MCF 10A (cell line): ENCODE measurements around the gene TLCD3B. TPM values are rescaled to one million over a fixed set of nuclear protein-coding genes. Genes with fewer than 3 reads are reported as not detected.

Experiments
- BruUV-seq: library from RNA; stranded (reverse); fragments of 400-500 nt; replicated peaks from 2 replicates; lab custom pipeline; 2021; lab: Mats Ljungman, UMichigan
- CTCF ChIA-PET: fragments of 300-600 bp; sonication (Branson Sonifier 250); formaldehyde crosslinking; extraction: SDS; loops from one replicate; lab custom pipeline; 2021; ENCODE audit warnings: antibody characterized with exemption, inconsistent platforms; lab: Yijun Ruan, JAX
- POLR2A ChIA-PET: fragments of 300-600, 350-650 bp; sonication (Branson Sonifier 250); formaldehyde crosslinking; extraction: SDS; loops from one replicate; lab custom pipeline; 2020; ENCODE audit warnings: antibody characterized with exemption, inconsistent platforms; lab: Yijun Ruan, JAX
- DNase-seq: peaks from one replicate; pipeline ENCODE4 v3.0.0-alpha.2; 2018; ENCODE audit not compliant: unreplicated experiment
- H3K27ac Mint-ChIP-seq: one replicate; pipeline ENCODE4 v1.8.0; 2022; ENCODE audit warnings: mild to moderate bottlenecking, low read depth, mixed read lengths; ENCODE audit not compliant: unreplicated experiment
- H3K27me3 Mint-ChIP-seq: one replicate; pipeline ENCODE4 v1.8.0; 2022; ENCODE audit warnings: mixed read lengths; ENCODE audit not compliant: insufficient read depth, unreplicated experiment
- H3K36me3 Mint-ChIP-seq: one replicate; pipeline ENCODE4 v1.8.0; 2022; ENCODE audit warnings: mild to moderate bottlenecking, moderate library complexity, mixed read lengths; ENCODE audit not compliant: insufficient read depth, unreplicated experiment
- H3K4me1 Mint-ChIP-seq: one replicate; pipeline ENCODE4 v1.8.0; 2022; ENCODE audit warnings: mixed read lengths; ENCODE audit not compliant: insufficient read depth, unreplicated experiment
- H3K4me3 Mint-ChIP-seq: one replicate; pipeline ENCODE4 v1.8.0; 2022; ENCODE audit warnings: mild to moderate bottlenecking, moderate library complexity, mixed read lengths; ENCODE audit not compliant: unreplicated experiment
- H3K9me3 Mint-ChIP-seq: one replicate; pipeline ENCODE4 v1.8.0; 2022; ENCODE audit warnings: mixed read lengths; ENCODE audit not compliant: unreplicated experiment
- CTCF ChIP-seq: fragments of 200-600 bp; IDR thresholded peaks from one replicate; pipeline ENCODE4 v1.8.0; 2022; ENCODE audit warnings: antibody characterized with exemption, mild to moderate bottlenecking; ENCODE audit not compliant: unreplicated experiment
- intact Hi-C: fragments of 100-400 bp; cut with micrococcal nuclease; formaldehyde crosslinking; loops from 2 replicates; pipeline ENCODE4 v1.14.1; 2022
- total RNA-seq: library from RNA; stranded (reverse); gene quantifications from 2 replicates; pipeline ENCODE4 v1.2.3, GENCODE V29; 2022

The TLCD3B gene
- total RNA-seq, 1 experiment from 2014 or later, result 0.21 TPM

- Mint-ChIP-seq H3K4me3 (no peak overlapping the region), H3K4me1 (no peaks in the 10 kb centered on the region), H3K36me3 (peaks cover 56% of the 10 kb centered on the region), H3K27ac (no peak overlapping the region), H3K9me3 (no peaks in the 10 kb centered on the region), H3K27me3 (no peaks in the 10 kb centered on the region)
- ChIA-PET CTCF (interaction anchor here (1.0 to 1.4 kb wide), 2 partner anchors 12 to 25 kb away, joined by 3 to 4 read pairs; partner anchors contain the start of gene TMEM219), POLR2A (interaction anchor here (0.7 kb wide), 1 partner anchor 167 kb away, joined by 3 read pairs; no protein-coding TSS in a partner anchor)
- no TSS peak for BruUV-seq
- intact Hi-C loops, result no loop called here
- TF ChIP-seq CTCF, result no peak
- no peak for DNase-seq
These were observed 43.5 kb downstream of the TLCD3B start for GRCh38 chr16:29987371-29988085.

DNA sequence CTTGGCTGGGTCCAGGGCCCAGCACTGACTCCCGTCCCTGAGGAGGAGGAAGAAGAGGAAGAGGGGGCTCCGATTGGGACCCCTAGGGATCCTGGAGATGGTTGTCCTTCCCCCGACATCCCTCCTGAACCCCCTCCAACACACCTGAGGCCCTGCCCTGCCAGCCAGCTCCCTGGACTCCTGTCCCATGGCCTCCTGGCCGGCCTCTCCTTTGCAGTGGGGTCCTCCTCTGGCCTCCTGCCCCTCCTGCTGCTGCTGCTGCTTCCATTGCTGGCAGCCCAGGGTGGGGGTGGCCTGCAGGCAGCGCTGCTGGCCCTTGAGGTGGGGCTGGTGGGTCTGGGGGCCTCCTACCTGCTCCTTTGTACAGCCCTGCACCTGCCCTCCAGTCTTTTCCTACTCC, 44.1 kb downstream of the TLCD3B start:
- intact Hi-C loops, result no loop called here
- ChIA-PET CTCF (no interaction called here), POLR2A (no interaction called here)
- Mint-ChIP-seq H3K27ac (no peak overlapping the region), H3K36me3 (peaks cover 60% of the 10 kb centered on the region), H3K4me3 (no peak overlapping the region), H3K27me3 (no peaks in the 10 kb centered on the region), H3K4me1 (no peaks in the 10 kb centered on the region), H3K9me3 (no peaks in the 10 kb centered on the region)
- TF ChIP-seq CTCF, result no peak
- DNase-seq, result no peak
- no TSS peak for BruUV-seq

GRCh38 chr16:29986231-29986630, 44.8 kb downstream of the TLCD3B start:
- ChIA-PET CTCF (no interaction called here), POLR2A (interaction anchor here (1.2 to 3.3 kb wide), 2 partner anchors 8 to 11 kb away, joined by 9 to 20 read pairs; partner anchors contain the start of genes HIRIP3 and TAOK2)
- BruUV-seq, result no TSS peak
- intact Hi-C loops, result no loop called here
- Mint-ChIP-seq H3K27ac (no peak overlapping the region), H3K36me3 (peaks cover 67% of the 10 kb centered on the region), H3K4me3 (no peak overlapping the region), H3K4me1 (no peaks in the 10 kb centered on the region), H3K9me3 (no peaks in the 10 kb centered on the region), H3K27me3 (no peaks in the 10 kb centered on the region)
- DNase-seq, result no peak
- no peak for TF ChIP-seq CTCF

DNA sequence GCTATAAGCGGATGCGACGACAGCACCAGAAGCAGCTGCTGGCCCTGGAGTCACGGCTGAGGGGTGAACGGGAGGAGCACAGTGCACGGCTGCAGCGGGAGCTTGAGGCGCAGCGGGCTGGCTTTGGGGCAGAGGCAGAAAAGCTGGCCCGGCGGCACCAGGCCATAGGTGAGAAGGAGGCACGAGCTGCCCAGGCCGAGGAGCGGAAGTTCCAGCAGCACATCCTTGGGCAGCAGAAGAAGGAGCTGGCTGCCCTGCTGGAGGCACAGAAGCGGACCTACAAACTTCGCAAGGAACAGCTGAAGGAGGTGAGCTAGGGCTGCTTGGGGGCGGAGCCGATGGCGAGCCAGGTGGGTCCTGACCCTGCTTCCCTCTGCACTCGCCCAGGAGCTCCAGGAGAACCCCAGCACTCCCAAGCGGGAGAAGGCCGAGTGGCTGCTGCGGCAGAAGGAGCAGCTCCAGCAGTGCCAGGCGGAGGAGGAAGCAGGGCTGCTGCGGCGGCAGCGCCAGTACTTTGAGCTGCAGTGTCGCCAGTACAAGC, 45.7 kb downstream of the TLCD3B start:
- no peak for DNase-seq
- Mint-ChIP-seq H3K27me3 (no peaks in the 10 kb centered on the region), H3K36me3 (peaks cover 69% of the 10 kb centered on the region), H3K9me3 (no peaks in the 10 kb centered on the region), H3K27ac (no peak overlapping the region), H3K4me3 (no peak overlapping the region), H3K4me1 (no peaks in the 10 kb centered on the region)
- POLR2A ChIA-PET, result interaction anchor here (0.6 to 3.3 kb wide), 3 partner anchors 9 to 17 kb away, joined by 3 to 20 read pairs (median 9); partner anchors contain the start of genes HIRIP3 and TAOK2
- TF ChIP-seq CTCF, result no peak
- intact Hi-C loops, result no loop called here
- CTCF ChIA-PET, result interaction anchor here (0.8 kb wide), 1 partner anchor 41 kb away, joined by 3 read pairs; no protein-coding TSS in a partner anchor
- BruUV-seq, result no TSS peak
